ENCODE results near the gene COL5A3.

Gene COL5A3

DNA sequence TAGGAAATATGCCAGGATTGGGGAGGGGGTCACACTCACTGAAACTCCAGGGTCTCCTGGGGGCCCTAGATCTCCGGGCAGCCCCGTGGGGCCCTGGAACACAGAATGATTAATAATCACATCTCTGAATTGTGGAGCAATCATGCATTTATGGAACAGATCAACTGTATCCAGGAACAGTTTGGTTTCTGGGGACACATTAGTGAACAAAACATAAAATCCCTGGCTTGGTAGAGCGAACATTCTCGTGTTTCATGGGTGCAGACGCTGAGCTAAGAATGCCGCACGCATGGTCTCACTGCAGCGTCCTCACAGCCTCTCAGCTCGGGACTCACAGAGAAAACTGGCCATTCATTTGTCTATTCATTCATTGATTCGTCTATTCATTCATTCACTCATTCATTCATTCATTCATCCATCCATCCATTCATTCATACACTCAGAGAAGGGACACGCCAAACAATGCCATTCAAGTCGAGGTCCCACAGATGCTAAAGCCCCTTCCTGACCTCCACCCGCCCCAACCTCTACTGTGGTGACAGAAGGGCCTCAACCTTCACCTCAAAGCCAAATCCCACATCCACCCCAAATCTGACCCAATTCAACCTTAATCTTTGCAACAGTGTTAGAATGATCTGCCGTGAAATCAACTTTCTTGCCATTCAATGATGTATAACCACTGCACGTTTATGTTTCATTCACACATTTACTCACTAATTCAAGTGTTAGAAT lies 39.0 kb downstream of the COL5A3 start:
- H3K36me3 ChIP-seq (ENCODE audit: insufficient read depth, low read length) = no peaks in the 10 kb centered on the region
- no peak overlapping the region for H3K9ac ChIP-seq (ENCODE audit: low read depth, low read length)
- no peaks in the 10 kb centered on the region for H3K4me1 ChIP-seq (ENCODE audit: insufficient read depth, low read length)
- H3K9me3 ChIP-seq (ENCODE audit: control insufficient read depth, insufficient read depth, low read length) = no peaks in the 10 kb centered on the region

DNA sequence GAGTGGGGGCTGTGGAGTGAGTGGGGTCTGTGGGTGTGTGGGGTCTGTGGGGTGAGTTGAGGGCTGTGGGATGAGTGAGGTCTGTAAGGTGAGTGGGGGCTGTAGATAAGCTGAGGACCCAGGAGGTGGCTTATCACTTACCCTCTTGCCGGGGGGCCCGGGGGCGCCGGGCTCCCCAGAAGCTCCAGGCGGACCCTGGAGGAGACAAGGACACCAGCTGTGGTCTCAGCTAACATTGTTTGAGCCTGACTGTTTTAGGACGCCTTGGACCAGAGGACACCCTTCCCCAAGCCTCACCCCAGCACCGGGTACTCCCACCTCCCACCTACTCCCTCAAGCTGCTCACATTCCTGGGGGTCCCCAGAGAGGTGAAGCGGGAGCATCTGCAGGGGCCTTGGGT lies 39.8 kb downstream of the COL5A3 start:
- no peaks in the 10 kb centered on the region for H3K4me1 ChIP-seq (ENCODE audit: insufficient read depth, low read length)
- no peaks in the 10 kb centered on the region for H3K36me3 ChIP-seq (ENCODE audit: insufficient read depth, low read length)
- no peak overlapping the region for H3K9ac ChIP-seq (ENCODE audit: low read depth, low read length)
- no peaks in the 10 kb centered on the region for H3K9me3 ChIP-seq (ENCODE audit: control insufficient read depth, insufficient read depth, low read length)

DNA sequence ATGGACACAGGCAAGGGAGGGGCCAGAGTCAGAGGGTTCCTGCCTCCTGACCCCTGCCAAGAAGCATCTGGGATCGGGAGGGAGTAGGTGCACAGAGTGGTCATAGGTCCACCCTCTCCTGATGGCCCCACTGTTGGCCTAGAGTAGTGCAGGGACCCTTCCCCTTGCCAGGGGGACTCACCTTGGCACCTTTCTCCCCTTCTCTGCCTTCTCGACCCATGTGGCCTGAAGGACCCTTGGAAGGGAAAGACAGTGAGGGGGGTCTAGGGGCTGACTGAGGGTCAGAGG lies 40.7 kb downstream of the COL5A3 start:
- Histone ChIP-seq H3K4me1 (ENCODE audit: insufficient read depth, low read length) (no peaks in the 10 kb centered on the region), H3K9me3 (ENCODE audit: control insufficient read depth, insufficient read depth, low read length) (no peaks in the 10 kb centered on the region), H3K9ac (ENCODE audit: low read depth, low read length) (no peak overlapping the region), H3K36me3 (ENCODE audit: insufficient read depth, low read length) (no peaks in the 10 kb centered on the region)

DNA sequence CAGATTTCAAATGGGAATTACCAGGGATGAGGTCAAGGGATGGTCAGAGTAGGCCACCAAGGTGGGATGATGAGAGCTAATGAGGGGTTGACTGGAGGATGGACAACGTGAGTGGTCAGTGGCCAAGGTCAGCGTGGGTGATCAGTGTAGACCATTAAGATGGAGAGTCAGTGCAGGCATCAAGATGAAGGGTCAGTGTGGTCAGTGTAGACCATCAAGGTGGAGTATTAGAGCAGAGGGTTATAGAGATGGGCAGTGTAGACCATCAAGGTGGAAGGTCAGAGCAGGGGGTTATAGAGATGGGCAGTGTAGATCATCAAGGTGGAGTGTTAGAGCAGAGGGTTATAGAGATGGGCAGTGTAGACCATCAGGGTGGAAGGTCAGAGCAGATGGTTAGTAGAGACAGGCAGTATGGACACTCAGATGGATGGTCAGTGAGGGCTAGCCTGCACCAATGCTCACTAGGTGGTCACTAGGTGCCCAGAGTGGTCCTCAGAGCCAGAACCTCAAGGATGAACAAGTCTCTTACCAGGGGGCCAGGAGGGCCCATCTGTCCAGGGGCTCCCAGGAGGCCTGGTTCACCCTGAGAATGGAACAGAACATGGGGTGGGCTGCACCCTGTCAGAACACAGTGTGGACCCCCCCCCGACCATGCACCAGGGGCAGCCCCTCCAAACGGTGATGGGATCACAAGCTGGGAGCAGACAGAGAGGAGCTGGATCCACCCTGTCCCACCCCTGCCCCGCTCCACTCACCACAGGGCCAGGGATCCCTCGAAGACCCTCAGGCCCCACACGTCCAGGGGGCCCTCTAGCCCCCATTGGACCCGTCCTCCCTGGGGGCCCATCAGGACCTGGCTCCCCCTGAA lies 41.2 kb downstream of the COL5A3 start:
- no peaks in the 10 kb centered on the region for H3K9me3 ChIP-seq (ENCODE audit: control insufficient read depth, insufficient read depth, low read length)
- H3K4me1 ChIP-seq (ENCODE audit: insufficient read depth, low read length) = no peaks in the 10 kb centered on the region
- H3K9ac ChIP-seq (ENCODE audit: low read depth, low read length) = no peak overlapping the region
- no peaks in the 10 kb centered on the region for H3K36me3 ChIP-seq (ENCODE audit: insufficient read depth, low read length)

DNA sequence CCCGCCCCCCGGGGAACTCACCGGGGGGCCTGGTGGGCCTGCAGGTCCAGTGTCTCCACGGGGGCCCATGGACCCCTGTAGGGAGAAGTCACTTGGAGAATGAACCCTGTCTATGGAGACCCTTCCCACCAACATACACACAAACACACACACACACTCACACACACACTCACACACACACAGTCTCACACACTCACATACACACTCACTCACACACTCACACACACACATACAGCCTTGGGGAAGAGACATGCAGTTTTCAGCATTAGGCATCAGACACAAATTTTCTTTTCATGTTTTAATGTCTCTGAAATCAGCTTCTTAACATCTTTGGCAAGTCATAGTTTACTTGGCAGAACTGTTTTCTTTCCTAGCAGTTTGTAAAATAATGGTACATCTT lies 43.0 kb downstream of the COL5A3 start:
- no peaks in the 10 kb centered on the region for H3K36me3 ChIP-seq (ENCODE audit: insufficient read depth, low read length)

DNA sequence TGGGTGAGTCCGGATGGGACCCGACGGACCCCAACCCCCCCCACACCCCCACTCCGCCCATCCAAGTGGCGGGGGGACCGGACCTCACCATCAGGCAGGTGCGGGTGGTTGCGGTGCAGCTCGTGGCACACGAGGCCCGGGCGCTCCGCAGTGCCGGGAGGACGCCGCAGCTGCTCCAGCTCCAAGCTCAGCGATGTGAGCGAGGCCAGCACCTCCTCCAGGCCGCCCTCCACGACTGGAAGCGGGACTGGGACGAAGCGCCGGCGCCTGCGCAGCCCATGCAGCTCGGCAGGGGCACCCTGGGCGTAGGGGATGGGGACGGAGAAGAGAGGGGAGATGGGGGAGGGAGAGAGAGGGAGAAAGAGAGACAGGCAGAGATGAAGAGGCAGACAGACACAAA lies 43.9 kb downstream of the COL5A3 start:
- Histone ChIP-seq H3K36me3 (ENCODE audit: insufficient read depth, low read length) (no peaks in the 10 kb centered on the region), H3K4me1 (ENCODE audit: insufficient read depth, low read length) (no peaks in the 10 kb centered on the region), H3K9ac (ENCODE audit: low read depth, low read length) (peak overlapping the region; percentile 17; the same call in 1 of the 2 replicates), H3K9me3 (ENCODE audit: control insufficient read depth, insufficient read depth, low read length) (no peaks in the 10 kb centered on the region)

More for the DNA sequence above, 43.0 kb downstream of the COL5A3 start:
- no peak overlapping the region for H3K9ac ChIP-seq (ENCODE audit: low read depth, low read length)
- no peaks in the 10 kb centered on the region for H3K9me3 ChIP-seq (ENCODE audit: control insufficient read depth, insufficient read depth, low read length)
- H3K4me1 ChIP-seq (ENCODE audit: insufficient read depth, low read length) = no peaks in the 10 kb centered on the region

DNA sequence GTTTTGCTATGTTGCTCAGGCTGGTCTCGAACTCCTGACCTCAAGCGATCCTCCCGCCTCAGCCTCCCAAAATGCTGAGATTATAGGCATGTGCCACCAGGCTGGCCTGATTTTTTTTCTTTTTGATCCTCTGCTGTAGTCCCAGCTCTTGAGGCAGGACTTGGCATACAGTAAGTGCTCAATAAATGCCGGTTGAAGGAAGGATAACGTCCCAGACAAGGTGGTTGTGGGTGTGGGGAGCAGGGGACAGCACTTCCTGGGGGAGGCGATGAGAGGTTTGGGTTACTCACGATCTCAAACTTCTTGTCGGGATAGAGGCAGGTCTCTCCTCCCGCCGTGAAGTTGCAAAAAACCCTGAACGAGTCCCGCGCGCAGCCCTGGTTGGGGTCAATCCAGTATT lies 44.3 kb downstream of the COL5A3 start:
- no peaks in the 10 kb centered on the region for H3K9me3 ChIP-seq (ENCODE audit: control insufficient read depth, insufficient read depth, low read length)
- H3K9ac ChIP-seq (ENCODE audit: low read depth, low read length) = peak overlapping the region; percentile 17; the same call in 1 of the 2 replicates
- no peaks in the 10 kb centered on the region for H3K36me3 ChIP-seq (ENCODE audit: insufficient read depth, low read length)
- H3K4me1 ChIP-seq (ENCODE audit: insufficient read depth, low read length) = no peaks in the 10 kb centered on the region

DNA sequence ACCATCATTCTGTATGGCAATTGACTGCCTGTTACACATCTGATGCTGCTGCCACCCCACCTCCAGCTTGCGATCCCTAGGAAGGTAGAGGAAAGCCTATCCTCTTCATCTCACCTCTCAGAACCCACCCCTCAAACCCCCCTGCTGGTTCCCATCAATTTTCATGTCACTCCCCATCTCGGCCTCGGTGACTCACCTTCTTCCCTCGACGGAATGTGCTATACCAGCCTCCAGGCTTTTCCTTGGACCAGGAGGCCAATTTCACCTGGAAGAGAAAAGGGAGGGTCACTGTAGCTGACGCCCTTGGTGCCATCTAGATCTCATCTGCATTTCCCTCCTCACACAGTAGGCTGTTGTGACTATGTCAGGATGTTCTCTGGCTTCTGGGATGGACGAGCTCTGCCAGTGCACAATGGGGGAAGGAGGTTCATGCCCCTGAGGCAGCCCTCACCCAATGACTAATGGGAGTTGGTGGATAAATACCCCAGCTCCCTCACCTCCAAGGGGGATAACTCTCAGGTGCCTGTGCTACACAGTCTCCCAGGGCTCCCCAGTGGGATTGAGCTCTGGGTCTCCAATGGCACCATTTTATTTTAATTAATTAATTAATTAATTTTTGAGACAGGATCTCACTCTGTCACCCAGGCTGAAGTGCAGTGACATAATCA lies 47.5 kb downstream of the COL5A3 start:
- Histone ChIP-seq H3K36me3 (ENCODE audit: insufficient read depth, low read length) (no peaks in the 10 kb centered on the region), H3K9ac (ENCODE audit: low read depth, low read length) (no peak overlapping the region), H3K4me1 (ENCODE audit: insufficient read depth, low read length) (no peaks in the 10 kb centered on the region), H3K9me3 (ENCODE audit: control insufficient read depth, insufficient read depth, low read length) (no peaks in the 10 kb centered on the region)

DNA sequence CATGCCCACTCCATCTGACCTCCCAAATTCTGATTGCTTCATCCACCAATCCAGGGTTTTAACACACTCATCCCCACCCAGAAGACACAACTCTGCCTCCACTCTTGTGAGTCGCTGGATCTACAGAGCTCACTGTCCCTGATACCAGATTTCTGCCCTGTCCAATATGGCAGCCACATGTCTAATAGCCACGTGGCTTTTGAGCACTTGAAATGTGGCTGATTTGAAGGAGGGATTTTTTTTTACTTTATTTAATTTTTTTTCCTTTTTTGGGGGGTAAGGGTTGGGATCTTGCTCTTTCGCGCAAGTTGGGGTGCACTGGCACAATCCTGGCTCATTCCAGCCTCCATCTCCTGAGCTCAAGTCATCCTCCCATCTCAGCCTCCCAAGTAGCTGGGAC lies 49.2 kb downstream of the COL5A3 start:
- Histone ChIP-seq H3K9ac (ENCODE audit: low read depth, low read length) (no peak overlapping the region), H3K4me1 (ENCODE audit: insufficient read depth, low read length) (no peaks in the 10 kb centered on the region), H3K9me3 (ENCODE audit: control insufficient read depth, insufficient read depth, low read length) (no peaks in the 10 kb centered on the region), H3K36me3 (ENCODE audit: insufficient read depth, low read length) (no peaks in the 10 kb centered on the region)

DNA sequence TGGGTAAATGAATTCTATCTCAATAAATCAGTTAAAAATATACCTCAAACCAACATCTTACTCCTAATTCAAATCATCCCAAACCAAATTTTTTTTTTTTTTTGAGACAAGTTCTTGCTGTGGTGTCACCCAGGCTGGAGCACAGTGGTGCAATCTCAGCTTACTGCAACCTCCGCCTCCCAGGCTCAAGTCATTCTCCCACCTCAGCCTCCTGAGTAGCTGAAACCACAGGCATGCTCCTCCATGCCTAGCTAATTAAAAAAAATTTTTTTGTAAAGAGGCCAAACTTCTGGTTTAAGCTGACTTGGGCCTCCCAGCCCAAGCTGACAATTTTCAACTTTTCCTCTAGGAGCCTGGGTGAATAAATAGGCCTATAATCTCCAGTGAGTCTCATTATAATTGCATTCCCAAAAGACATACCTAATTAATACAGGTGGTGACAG lies 51.9 kb downstream of the COL5A3 start:
- Histone ChIP-seq H3K9me3 (ENCODE audit: control insufficient read depth, insufficient read depth, low read length) (no peaks in the 10 kb centered on the region), H3K36me3 (ENCODE audit: insufficient read depth, low read length) (no peaks in the 10 kb centered on the region), H3K4me1 (ENCODE audit: insufficient read depth, low read length) (no peaks in the 10 kb centered on the region), H3K9ac (ENCODE audit: low read depth, low read length) (no peak overlapping the region)

DNA sequence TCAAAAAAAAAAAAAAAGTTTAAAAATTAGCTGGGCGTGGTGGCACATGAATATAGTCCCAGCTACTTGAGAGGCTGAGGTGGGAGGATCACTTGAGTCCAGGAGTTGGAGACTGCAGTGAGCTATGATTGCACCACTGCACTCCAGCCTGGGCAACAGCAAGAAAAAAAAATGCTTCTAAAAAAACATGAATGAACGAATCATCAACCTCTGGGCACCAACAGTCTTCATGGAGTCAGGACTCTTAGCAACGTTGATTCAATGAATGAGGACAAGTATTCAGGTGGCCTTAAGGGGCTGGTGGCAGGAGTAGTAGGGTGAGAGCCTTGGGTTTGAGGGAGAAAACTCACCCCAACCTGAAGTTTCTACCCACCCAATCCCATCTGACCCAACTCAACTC lies 53.3 kb downstream of the COL5A3 start:
- H3K36me3 ChIP-seq (ENCODE audit: insufficient read depth, low read length) = no peaks in the 10 kb centered on the region
- no peak overlapping the region for H3K9ac ChIP-seq (ENCODE audit: low read depth, low read length)
- peaks cover 5% of the 10 kb centered on the region for H3K4me1 ChIP-seq (ENCODE audit: insufficient read depth, low read length)
- no peaks in the 10 kb centered on the region for H3K9me3 ChIP-seq (ENCODE audit: control insufficient read depth, insufficient read depth, low read length)

DNA sequence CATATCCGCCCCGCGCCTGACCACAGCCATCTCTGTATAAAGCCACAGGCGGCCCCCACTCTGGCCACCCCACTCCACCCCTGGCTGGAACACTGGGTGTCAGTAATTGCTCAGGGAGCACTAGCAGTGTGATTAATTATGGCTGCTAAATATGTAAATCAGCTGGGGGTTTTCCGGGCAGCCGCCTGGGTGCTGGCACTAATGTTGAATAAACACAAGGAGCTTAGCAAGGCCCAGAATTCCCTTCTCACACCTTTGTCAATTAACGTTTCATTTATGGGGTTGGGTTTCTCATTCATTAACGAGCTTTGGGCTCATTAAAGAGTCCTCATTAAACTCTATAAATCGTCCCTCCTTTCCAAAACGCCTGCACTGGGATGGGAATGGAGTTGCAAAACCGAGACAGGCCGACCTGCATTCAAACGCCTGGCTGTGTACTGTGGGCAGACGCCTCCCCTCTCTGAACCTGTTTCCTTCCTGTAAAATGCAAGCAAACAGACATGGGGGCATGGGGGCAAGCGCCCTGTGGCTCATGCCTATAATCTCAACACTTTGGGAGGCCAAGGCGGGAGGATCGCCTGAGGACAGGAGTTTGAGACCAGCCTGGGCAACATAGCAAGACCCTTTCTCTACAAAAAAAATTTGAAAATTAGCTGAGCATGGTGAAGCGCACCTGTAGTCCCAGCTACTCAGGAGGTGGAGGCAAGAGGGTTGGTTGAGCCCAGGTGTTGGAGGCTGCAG lies 56.3 kb downstream of the COL5A3 start:
- H3K4me1 ChIP-seq (ENCODE audit: insufficient read depth, low read length) = peaks cover 5% of the 10 kb centered on the region
- no peak overlapping the region for H3K9ac ChIP-seq (ENCODE audit: low read depth, low read length)
- no peaks in the 10 kb centered on the region for H3K9me3 ChIP-seq (ENCODE audit: control insufficient read depth, insufficient read depth, low read length)
- H3K36me3 ChIP-seq (ENCODE audit: insufficient read depth, low read length) = no peaks in the 10 kb centered on the region

DNA sequence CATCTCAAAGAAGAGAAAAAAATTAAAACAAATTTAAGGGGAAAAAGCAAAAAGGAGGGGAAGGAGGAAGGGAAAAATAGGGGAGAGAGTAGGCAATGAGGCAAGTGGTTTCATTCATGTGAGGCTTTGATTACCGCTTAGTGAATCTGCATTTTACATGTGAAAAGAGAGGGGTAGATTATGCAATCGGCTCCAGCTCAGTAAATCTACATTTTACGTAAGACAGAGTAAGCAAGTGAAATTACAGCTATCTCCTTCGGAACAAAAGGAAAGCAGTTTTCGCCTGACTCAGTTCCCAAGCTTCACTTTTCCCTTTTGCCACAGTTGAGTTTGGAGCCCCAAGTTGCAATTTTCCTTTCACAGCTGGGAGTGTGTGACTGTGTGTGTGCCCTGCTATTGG lies 58.0 kb downstream of the COL5A3 start:
- Histone ChIP-seq H3K9me3 (ENCODE audit: control insufficient read depth, insufficient read depth, low read length) (no peaks in the 10 kb centered on the region), H3K36me3 (ENCODE audit: insufficient read depth, low read length) (no peaks in the 10 kb centered on the region), H3K9ac (ENCODE audit: low read depth, low read length) (no peak overlapping the region), H3K4me1 (ENCODE audit: insufficient read depth, low read length) (peaks cover 8% of the 10 kb centered on the region)

DNA sequence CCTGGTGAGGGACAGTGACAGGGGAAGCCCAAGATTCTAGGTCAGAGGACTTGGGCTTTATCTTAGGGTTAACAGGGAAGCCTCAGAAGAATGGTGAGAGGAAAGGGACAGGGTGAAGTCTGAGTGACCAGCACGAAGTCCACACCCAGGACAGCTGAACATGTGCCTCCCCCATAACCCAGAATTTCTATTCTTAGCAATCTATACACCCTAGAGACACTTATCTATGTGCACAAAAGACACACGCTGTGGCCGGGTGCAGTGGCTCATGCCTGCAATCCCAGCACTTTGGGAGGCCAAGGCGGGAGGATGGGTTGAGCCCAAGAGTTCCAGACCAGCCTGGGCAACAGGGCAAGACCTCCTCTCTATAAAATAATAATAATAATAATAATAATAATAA lies 62.9 kb downstream of the COL5A3 start:
- no peaks in the 10 kb centered on the region for H3K36me3 ChIP-seq (ENCODE audit: insufficient read depth, low read length)

More for the DNA sequence above, 62.9 kb downstream of the COL5A3 start:
- H3K9me3 ChIP-seq (ENCODE audit: control insufficient read depth, insufficient read depth, low read length) = no peaks in the 10 kb centered on the region
- peaks cover 15% of the 10 kb centered on the region for H3K4me1 ChIP-seq (ENCODE audit: insufficient read depth, low read length)
- H3K9ac ChIP-seq (ENCODE audit: low read depth, low read length) = no peak overlapping the region

Measured in ES-I3 (cell line).